MM.1S (cell line): Measurements from ENCODE around the gene IFIT1B.

ENCODE experiments used
- DNase-seq: peaks from one replicate; pipeline ENCODE4 v3.0.0-alpha.2; 2015
- H2AFZ ChIP-seq: fragments of 300-600 bp; sonication (generic); 2 replicates; pipeline ENCODE4 v1.6.0; 2016; ENCODE audit warnings: antibody characterized with exemption, low read length
- H3F3A ChIP-seq: fragments of 300-600 bp; sonication (generic); 2 replicates; pipeline ENCODE4 v1.6.1; 2016; ENCODE audit warnings: mild to moderate bottlenecking, antibody characterized with exemption, low read length, moderate library complexity, mixed read lengths; ENCODE audit not compliant: insufficient read depth
- H3K27ac ChIP-seq: fragments of 300-600 bp; sonication (generic); 2 replicates; pipeline ENCODE4 v1.5.1; 2016; ENCODE audit warnings: mild to moderate bottlenecking, low read length
- H3K27me3 ChIP-seq: fragments of 300-600 bp; sonication (generic); replicated peaks from 2 replicates; pipeline ENCODE4 v1.6.0; 2016; ENCODE audit warnings: low read length; ENCODE audit not compliant: insufficient read depth
- H3K36me3 ChIP-seq: fragments of 300-600 bp; sonication (generic); replicated peaks from 2 replicates; pipeline ENCODE4 v1.6.1; 2016; ENCODE audit warnings: mild to moderate bottlenecking, low read length, mixed read lengths; ENCODE audit not compliant: insufficient read depth
- H3K4me1 ChIP-seq: fragments of 300-600 bp; sonication (generic); 2 replicates; pipeline ENCODE4 v1.6.1; 2016; ENCODE audit warnings: low read length, mixed read lengths
- H3K4me2 ChIP-seq: fragments of 300-600 bp; sonication (generic); 2 replicates; pipeline ENCODE4 v1.6.0; 2016; ENCODE audit warnings: low read depth, low read length
- H3K4me3 ChIP-seq: fragments of 300-600 bp; sonication (generic); 2 replicates; pipeline ENCODE4 v1.5.1; 2016; ENCODE audit warnings: low read length, mixed read lengths
- H3K79me2 ChIP-seq: fragments of 300-600 bp; sonication (generic); 2 replicates; pipeline ENCODE4 v1.6.1; 2016; ENCODE audit warnings: mixed run types, low read length, mixed read lengths
- H3K9ac ChIP-seq: fragments of 300-600 bp; sonication (generic); 2 replicates; pipeline ENCODE4 v1.6.1; 2016; ENCODE audit warnings: low read length, mixed read lengths
- H3K9me2 ChIP-seq: fragments of 300-600 bp; sonication (generic); replicated peaks from 2 replicates; pipeline ENCODE4 v1.6.1; 2016; ENCODE audit warnings: mild to moderate bottlenecking, low read length, mixed read lengths; ENCODE audit not compliant: insufficient read depth
- H3K9me3 ChIP-seq: fragments of 300-600 bp; sonication (generic); replicated peaks from 2 replicates; pipeline ENCODE4 v1.6.1; 2016; ENCODE audit warnings: mild to moderate bottlenecking, low read length, mixed read lengths; ENCODE audit not compliant: insufficient read depth
- H4K20me1 ChIP-seq: fragments of 300-600 bp; sonication (generic); 2 replicates; pipeline ENCODE4 v1.6.1; 2016; ENCODE audit warnings: mild to moderate bottlenecking, low read length, moderate library complexity, mixed read lengths; ENCODE audit not compliant: insufficient read depth
- CTCF ChIP-seq: fragments of 300-600 bp; sonication (generic); IDR thresholded peaks from 2 replicates; pipeline ENCODE4 v1.5.1; 2016; ENCODE audit warnings: antibody characterized with exemption, low read length, mixed read lengths
- EZH2 ChIP-seq: fragments of 300-600 bp; sonication (generic); optimal IDR thresholded peaks from 2 replicates; pipeline ENCODE3; 2017; ENCODE audit warnings: low read depth, mild to moderate bottlenecking, antibody characterized with exemption, low read length, mixed read lengths
- EZH2phosphoT487 ChIP-seq: fragments of 300-600 bp; sonication (generic); IDR thresholded peaks from 2 replicates; pipeline ENCODE4 v1.6.1; 2018; ENCODE audit warnings: antibody characterized with exemption, low read length

Gene IFIT1B

DNA sequence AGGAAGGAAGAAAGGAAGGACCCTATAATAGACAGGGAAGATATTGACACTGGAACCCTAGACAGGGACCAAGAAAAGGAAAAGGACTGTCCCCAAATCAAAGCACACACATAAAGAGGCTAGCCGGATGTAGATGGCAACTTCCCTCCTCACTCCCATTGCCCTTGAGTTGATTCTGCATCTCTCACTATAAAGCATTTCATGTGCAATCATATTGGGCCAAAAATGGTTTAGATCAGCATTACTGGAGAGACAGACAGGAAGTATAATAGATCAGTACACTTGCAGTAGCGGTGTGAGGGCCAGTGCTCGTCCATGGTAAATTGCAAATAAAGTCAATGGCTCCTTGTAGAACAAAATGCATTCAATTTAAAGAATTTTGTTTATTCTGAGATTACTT lies 41.6 kb upstream of the IFIT1B start:
- Histone ChIP-seq H4K20me1 (no peaks in the 10 kb centered on the region), H3K27ac (no peak overlapping the region), H3K27me3 (0 out of 2 replicates have a peak, but pooled peaks cover under 1% of the 10 kb centered on the region), H3K9ac (no peak overlapping the region), H3K36me3 (no peaks in the 10 kb centered on the region), H3K4me2 (no peak overlapping the region), H3K9me2 (no peaks in the 10 kb centered on the region), H3K79me2 (no peaks in the 10 kb centered on the region), H3K4me1 (peaks cover 25% of the 10 kb centered on the region), H2AFZ (no peak overlapping the region), H3K4me3 (no peak overlapping the region), H3K9me3 (no peaks in the 10 kb centered on the region), H3F3A (peaks cover 26% of the 10 kb centered on the region)
- no peak for DNase-seq
- no peak for TF ChIP-seq CTCF
- no peak for TF ChIP-seq EZH2phosphoT487
- no peak for TF ChIP-seq EZH2

DNA sequence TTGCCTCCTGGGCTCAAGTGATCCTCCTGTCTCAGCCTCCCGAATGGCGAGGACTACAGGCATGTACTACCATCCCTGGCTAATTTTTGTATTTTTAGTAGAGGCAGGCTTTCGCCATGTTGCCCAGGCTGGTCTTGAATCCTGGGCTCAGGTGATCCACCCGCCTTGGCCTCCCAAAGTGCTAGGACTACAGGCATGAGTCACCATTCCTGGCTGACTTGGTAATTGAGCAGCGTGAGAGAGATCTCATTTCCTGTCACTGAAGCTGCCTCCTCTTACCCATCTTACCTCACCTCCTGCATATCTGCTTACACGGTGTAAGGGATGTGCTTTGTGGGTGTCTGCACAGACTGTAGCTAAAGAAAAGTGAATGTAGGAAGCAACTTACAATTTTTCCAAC lies 40.4 kb upstream of the IFIT1B start:
- H3K36me3 ChIP-seq, result no peaks in the 10 kb centered on the region
- H3F3A ChIP-seq, result peaks cover 18% of the 10 kb centered on the region
- H3K4me3 ChIP-seq, result no peak overlapping the region
- no peaks in the 10 kb centered on the region for H3K79me2 ChIP-seq
- no peaks in the 10 kb centered on the region for H3K9me3 ChIP-seq
- H3K4me1 ChIP-seq, result peaks cover 23% of the 10 kb centered on the region
- no peak overlapping the region for H2AFZ ChIP-seq
- TF ChIP-seq CTCF (no peak), EZH2phosphoT487 (no peak), EZH2 (no peak)
- H3K27me3 ChIP-seq, result no peaks in the 10 kb centered on the region
- H3K27ac ChIP-seq, result no peak overlapping the region
- DNase-seq, result no peak
- no peak overlapping the region for H3K9ac ChIP-seq
- no peaks in the 10 kb centered on the region for H3K9me2 ChIP-seq
- H3K4me2 ChIP-seq, result no peak overlapping the region
- no peaks in the 10 kb centered on the region for H4K20me1 ChIP-seq

DNA sequence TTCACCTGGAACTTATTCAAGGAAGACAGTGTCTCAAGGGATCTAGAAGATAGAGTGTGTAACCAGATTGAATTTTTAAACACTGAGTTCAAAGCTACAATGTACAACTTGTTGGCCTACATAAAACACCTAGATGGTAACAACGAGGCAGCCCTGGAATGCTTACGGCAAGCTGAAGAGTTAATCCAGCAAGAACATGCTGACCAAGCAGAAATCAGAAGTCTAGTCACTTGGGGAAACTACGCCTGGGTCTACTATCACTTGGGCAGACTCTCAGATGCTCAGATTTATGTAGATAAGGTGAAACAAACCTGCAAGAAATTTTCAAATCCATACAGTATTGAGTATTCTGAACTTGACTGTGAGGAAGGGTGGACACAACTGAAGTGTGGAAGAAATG lies 39.1 kb upstream of the IFIT1B start:
- DNase-seq, result no peak
- no peak overlapping the region for H3K4me3 ChIP-seq
- TF ChIP-seq CTCF, result no peak

More for the DNA sequence above, 39.1 kb upstream of the IFIT1B start:
- Histone ChIP-seq H3K27me3 (no peaks in the 10 kb centered on the region), H2AFZ (no peak overlapping the region), H4K20me1 (no peaks in the 10 kb centered on the region), H3K9ac (no peak overlapping the region), H3K79me2 (no peaks in the 10 kb centered on the region), H3K36me3 (no peaks in the 10 kb centered on the region), H3K9me3 (no peaks in the 10 kb centered on the region), H3F3A (peaks cover 6% of the 10 kb centered on the region), H3K9me2 (no peaks in the 10 kb centered on the region), H3K4me2 (no peak overlapping the region), H3K27ac (no peak overlapping the region), H3K4me1 (peaks cover 11% of the 10 kb centered on the region)
